Chondrocyte (in vitro differentiated cells): ENCODE measurements around the gene FYCO1. TPM values are rescaled to one million over a fixed set of nuclear protein-coding genes. Genes with fewer than 3 reads are reported as not detected.

Source experiments
- DNase-seq: peaks from one replicate; pipeline ENCODE4 v3.0.0; 2021; ENCODE audit warnings: mixed read lengths, low spot score
- H3K27ac Mint-ChIP-seq: one replicate; pipeline ENCODE4 v1.8.0; 2021; ENCODE audit warnings: mild to moderate bottlenecking, moderate library complexity, mixed read lengths; ENCODE audit not compliant: unreplicated experiment
- H3K27me3 Mint-ChIP-seq: 2 replicates; pipeline ENCODE4 v1.8.0; 2021; ENCODE audit warnings: low read depth, mixed read lengths
- H3K36me3 Mint-ChIP-seq: 2 replicates; pipeline ENCODE4 v1.8.0; 2021; ENCODE audit warnings: low read depth, mixed read lengths
- H3K4me1 Mint-ChIP-seq: 2 replicates; pipeline ENCODE4 v1.8.0; 2021; ENCODE audit warnings: low read depth, mild to moderate bottlenecking, mixed read lengths
- H3K4me3 Mint-ChIP-seq: one replicate; pipeline ENCODE4 v1.8.0; 2021; ENCODE audit warnings: mild to moderate bottlenecking, moderate library complexity, mixed read lengths; ENCODE audit not compliant: unreplicated experiment
- H3K9me3 Mint-ChIP-seq: 2 replicates; pipeline ENCODE4 v1.8.0; 2021; ENCODE audit warnings: low read depth, mixed read lengths
- CTCF ChIP-seq: fragments of 200-600 bp; sonication (generic); IDR thresholded peaks from 2 replicates; pipeline ENCODE4 v1.5.0; 2021; ENCODE audit warnings: antibody characterized with exemption, mild to moderate bottlenecking, moderate library complexity
- total RNA-seq: library from RNA; stranded (reverse); gene quantifications from 3 replicates; pipeline ENCODE4 v1.2.1, GENCODE V29; 2021

Gene FYCO1
- total RNA-seq, 1 donor from 2014 or later = 31.6 TPM

DNA sequence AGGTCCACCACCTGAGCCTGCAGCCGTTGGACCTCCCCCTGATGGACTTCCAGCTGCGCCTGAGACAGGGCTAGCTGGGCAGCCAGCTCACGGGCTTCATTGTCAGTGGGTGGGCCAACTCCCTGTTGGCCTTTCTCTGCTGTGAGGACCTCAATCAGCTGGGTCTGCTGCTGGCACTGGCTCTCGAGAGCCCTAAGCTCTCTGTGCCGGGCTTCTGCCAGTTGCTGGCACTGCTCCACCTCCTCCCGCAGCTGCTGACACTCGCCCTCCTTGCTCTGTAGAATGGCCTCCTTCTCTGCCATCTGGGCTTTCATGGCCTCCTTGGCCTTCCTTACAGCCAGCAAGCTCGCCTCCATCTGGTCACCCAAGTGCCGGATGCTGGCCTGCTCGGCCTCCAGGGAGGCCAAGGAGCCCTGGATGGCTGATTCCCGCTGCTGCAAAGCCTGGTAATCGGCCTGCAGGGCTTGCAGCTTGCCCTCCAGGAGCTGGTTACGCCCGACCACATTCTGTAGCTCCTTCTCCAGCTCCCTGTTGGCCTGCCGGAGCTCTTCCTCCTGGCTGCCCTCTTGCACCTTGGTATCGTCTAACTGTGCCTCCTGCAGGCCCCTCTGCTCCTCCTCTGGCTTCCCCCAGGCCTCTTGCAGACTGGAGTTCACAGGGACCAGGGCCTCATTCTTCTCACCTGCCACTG lies 28.5 kb downstream of the FYCO1 start:
- peaks cover 13% of the 10 kb centered on the region for H3K4me1 Mint-ChIP-seq
- H3K27ac Mint-ChIP-seq = no peak overlapping the region
- no peak overlapping the region for H3K4me3 Mint-ChIP-seq
- DNase-seq = no peak
- H3K36me3 Mint-ChIP-seq = peaks cover 37% of the 10 kb centered on the region
- TF ChIP-seq CTCF = no peak
- no peaks in the 10 kb centered on the region for H3K27me3 Mint-ChIP-seq
- no peaks in the 10 kb centered on the region for H3K9me3 Mint-ChIP-seq

GRCh38 chr3:45966371-45966791 lies 29.2 kb downstream of the FYCO1 start:
- no peak for TF ChIP-seq CTCF
- Mint-ChIP-seq H3K4me3 (no peak overlapping the region), H3K36me3 (peaks cover 43% of the 10 kb centered on the region), H3K27ac (no peak overlapping the region), H3K9me3 (no peaks in the 10 kb centered on the region), H3K27me3 (no peaks in the 10 kb centered on the region), H3K4me1 (peaks cover 9% of the 10 kb centered on the region)
- DNase-seq = no peak

- H3K27me3 Mint-ChIP-seq = no peaks in the 10 kb centered on the region
- no peak for TF ChIP-seq CTCF
- peaks cover 3% of the 10 kb centered on the region for H3K9me3 Mint-ChIP-seq
- no peak overlapping the region for H3K4me3 Mint-ChIP-seq
- H3K4me1 Mint-ChIP-seq = peaks cover 9% of the 10 kb centered on the region
- no peak overlapping the region for H3K27ac Mint-ChIP-seq
- H3K36me3 Mint-ChIP-seq = peaks cover 49% of the 10 kb centered on the region
- no peak for DNase-seq
Observed at GRCh38 chr3:45965653-45966052, 30.0 kb downstream of the FYCO1 start.

DNA sequence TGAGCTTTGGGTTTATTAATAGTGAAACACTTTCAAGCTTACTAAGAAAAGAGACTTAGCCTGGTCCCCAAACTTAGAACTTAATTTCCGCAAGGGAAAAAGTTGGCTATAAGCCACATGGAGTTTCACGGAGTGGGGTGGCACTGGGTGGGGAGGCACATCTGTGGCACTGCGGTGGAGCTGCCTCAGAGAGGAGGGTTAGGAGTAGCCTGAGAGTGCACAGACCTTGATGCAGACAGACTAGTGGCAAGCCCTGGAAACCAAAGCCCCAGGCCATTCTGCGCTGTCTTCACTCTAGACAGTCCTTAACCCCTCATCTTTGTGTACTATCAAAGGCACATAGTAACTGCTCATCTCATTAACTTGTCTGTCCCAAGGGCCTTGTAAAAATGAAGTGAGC lies 30.4 kb downstream of the FYCO1 start:
- DNase-seq = no peak
- H3K27me3 Mint-ChIP-seq = no peaks in the 10 kb centered on the region
- no peak overlapping the region for H3K27ac Mint-ChIP-seq
- peaks cover 9% of the 10 kb centered on the region for H3K4me1 Mint-ChIP-seq
- H3K36me3 Mint-ChIP-seq = peaks cover 49% of the 10 kb centered on the region
- H3K9me3 Mint-ChIP-seq = peaks cover 3% of the 10 kb centered on the region
- H3K4me3 Mint-ChIP-seq = no peak overlapping the region
- TF ChIP-seq CTCF = no peak

DNA sequence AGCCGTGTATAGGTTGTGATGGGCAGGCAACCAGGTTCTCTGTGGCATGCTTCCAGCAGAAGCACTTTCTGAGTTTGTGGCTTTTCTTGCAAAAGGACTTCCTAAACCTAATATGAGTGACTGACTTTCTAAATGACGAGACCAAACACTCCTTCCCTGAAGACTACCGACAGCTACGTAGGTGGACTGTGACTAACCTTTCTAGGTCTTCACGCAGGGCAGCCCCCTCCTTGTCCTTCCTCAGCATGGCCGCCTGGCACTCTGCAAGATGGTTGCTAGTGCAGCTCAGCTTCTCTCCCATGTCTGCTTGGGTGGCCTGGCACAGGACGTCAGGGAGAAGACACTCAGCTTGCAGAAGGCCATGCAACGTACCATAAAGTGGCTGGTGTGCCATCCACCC lies 31.5 kb downstream of the FYCO1 start:
- H3K27ac Mint-ChIP-seq = no peak overlapping the region
- H3K9me3 Mint-ChIP-seq = peaks cover 3% of the 10 kb centered on the region
- H3K27me3 Mint-ChIP-seq = no peaks in the 10 kb centered on the region
- H3K4me3 Mint-ChIP-seq = no peak overlapping the region
- no peak for DNase-seq
- TF ChIP-seq CTCF = no peak
- H3K4me1 Mint-ChIP-seq = peaks cover 8% of the 10 kb centered on the region
- peaks cover 58% of the 10 kb centered on the region for H3K36me3 Mint-ChIP-seq
